Transverse colon (tissue), 4 donors: ENCODE measurements around the gene SPHK1. TPM values are rescaled to one million over a fixed set of nuclear protein-coding genes. Genes with fewer than 3 reads are reported as not detected.
A peak's percentile ranks its signal among the peaks of the same experiment; 100 is the strongest.

Experiments
- DNase-seq: peaks from one replicate; pipeline ENCODE4 v3.0.0-alpha.2; 2019
- H3K27ac ChIP-seq, 4 donors: fragments of 200-600 bp; sonication (generic); 2 replicates each; pipeline ENCODE4 v1.5.1; 2016 to 2018; ENCODE audit warnings: inconsistent platforms in 4 of 4
- H3K27me3 ChIP-seq: fragments of 200-600 bp; sonication (generic); 2 replicates; pipeline ENCODE4 v1.5.1; 2017; ENCODE audit warnings: inconsistent platforms
- H3K36me3 ChIP-seq, 4 donors: fragments of 200-600 bp; sonication (generic); 2 replicates each; pipeline ENCODE4 v1.5.1; 2017 to 2019; ENCODE audit warnings: inconsistent platforms in 4 of 4
- H3K4me1 ChIP-seq, 4 donors: fragments of 200-600 bp; sonication (generic); 2 replicates each; pipeline ENCODE4 v1.5.1; 2017 to 2020; ENCODE audit warnings: inconsistent platforms in 4 of 4
- H3K4me3 ChIP-seq, 4 donors: fragments of 200-600 bp; sonication (generic); 1 replicate in 1 of 4; 2 replicates in 3 of 4; pipeline versions ENCODE4 v1.5.1 to v1.6.1; 2017 to 2019; ENCODE audit warnings: inconsistent platforms in 4 of 4
- H3K9me3 ChIP-seq, 2 donors: fragments of 200-600 bp; sonication (generic); 2 replicates each; pipeline ENCODE4 v1.5.1; 2017 to 2019; ENCODE audit warnings: inconsistent platforms in 2 of 2
- CTCF ChIP-seq, 5 experiments: fragments of 200-600 bp in 3 of 5; fragments of 450-650 bp in 2 of 5; sonication (generic) in 3 of 5; IDR thresholded peaks; 1 replicate in 2 of 5; 2 replicates in 3 of 5; pipeline ENCODE4 v1.5.1; 2016 to 2017; ENCODE audit warnings: antibody characterized with exemption in 5 of 5, inconsistent platforms in 3 of 5, mild to moderate bottlenecking in 2 of 5, moderate library complexity in 1 of 5
- EP300 ChIP-seq: sonication (generic); formaldehyde crosslinking; IDR thresholded peaks from one replicate; pipeline ENCODE4 v1.6.1; 2017; ENCODE audit warnings: antibody characterized with exemption, low read depth
- POLR2A ChIP-seq: fragments of 450-650 bp; IDR thresholded peaks from one replicate; pipeline ENCODE4 v1.6.1; 2016; ENCODE audit warnings: antibody characterized with exemption, mild to moderate bottlenecking, moderate library complexity
- POLR2AphosphoS5 ChIP-seq, 3 donors: sonication (generic); formaldehyde crosslinking; IDR thresholded peaks; one replicate each; pipeline ENCODE4 v1.6.1; 2016; ENCODE audit warnings: antibody characterized with exemption in 3 of 3
- WGBS, 2 donors: methylation state at CpG; one replicate each; pipeline ENCODE4 v1.1.5; 2018; ENCODE audit warnings: low coverage in 1 of 2; 5-methylcytosine and 5-hydroxymethylcytosine counted together
- in situ Hi-C, 4 donors: fragments of 200-750 bp; cut with MboI; loops; one replicate each; pipeline versions ENCODE4 v1.15.0 to v1.15.1; 2017; ENCODE audit warnings: low sequenced_read_pairs in 3 of 4, low pct_ligation_motif_present in 1 of 4, low pct_unique_long_range_greater_than_20kb in 1 of 4
- intact Hi-C: fragments of 100-400 bp; cut with DNase I; formaldehyde crosslinking; loops from one replicate; pipeline ENCODE4 v1.15.1; 2023; ENCODE audit warnings: low total_unique reads
- total RNA-seq, 4 donors: library from RNA; depleted of rRNA; stranded (reverse); fragments of >200 nt; gene quantifications; one replicate each; pipeline ENCODE4 v1.1.0, GENCODE V29; 2016

SPHK1 gene
- total RNA-seq, 4 donors from 2014 or later, result 4.2 to 16.1 (median 6.8) TPM; not detected in 1

- no peaks in the 10 kb centered on the region for H3K27me3 ChIP-seq
- intact Hi-C loops (no loop called here), in situ Hi-C loops (no loop called here)
- H3K36me3 ChIP-seq, result no peaks in the 10 kb centered on the region
- 64 to 88% methylated on average over 1 to 2 of the region's 2 CpGs for WGBS, 2 donors
- H3K27ac ChIP-seq, result no peak overlapping the region
- H3K9me3 ChIP-seq, result no peaks in the 10 kb centered on the region
- TF ChIP-seq POLR2AphosphoS5 (IDR thresholded peaks at IDR 0.05) (no peak), POLR2A (no peak), CTCF (IDR thresholded peaks at IDR 0.05) (no peak), EP300 (no peak)
- no peak for DNase-seq
- H3K4me1 ChIP-seq, result peaks cover 0 to 29% (median 1%) of the 10 kb centered on the region in 4 donors
- H3K4me3 ChIP-seq, result no peak overlapping the region
Observed at GRCh38 chr17:76360461-76360860, 23.9 kb upstream of the SPHK1 start.

GRCh38 chr17:76363107-76363842, 21.1 kb upstream of the SPHK1 start:
- peak overlapping the region in 3 of 4 donors; percentile 8 to 45 (median 36) for H3K27ac ChIP-seq
- 64 to 78% methylated on average over 6 to 11 of the region's 11 CpGs for WGBS, 2 donors
- intact Hi-C loops, result no loop called here
- no peak overlapping the region for H3K4me3 ChIP-seq
- H3K9me3 ChIP-seq, result no peaks in the 10 kb centered on the region
- peaks cover 0 to 18% (median 1%) of the 10 kb centered on the region in 4 donors for H3K4me1 ChIP-seq
- TF ChIP-seq EP300 (no peak), POLR2A (no peak)
- H3K36me3 ChIP-seq, result no peaks in the 10 kb centered on the region
- DNase-seq, result no peak
- in situ Hi-C loops, result no loop called here
- H3K27me3 ChIP-seq, result no peaks in the 10 kb centered on the region

GRCh38 chr17:76365256-76365903, 19.0 kb upstream of the SPHK1 start:
- Histone ChIP-seq H3K9me3 (no peaks in the 10 kb centered on the region), H3K27ac (no peak overlapping the region), H3K4me3 (no peak overlapping the region), H3K36me3 (no peaks in the 10 kb centered on the region), H3K4me1 (peaks cover 0 to 18% (median 1%) of the 10 kb centered on the region in 4 donors), H3K27me3 (no peaks in the 10 kb centered on the region)
- intact Hi-C loops, result no loop called here
- no peak for DNase-seq
- in situ Hi-C loops, result no loop called here
- WGBS, 2 donors, result 46 to 75% methylated on average over 2 to 12 of the region's 12 CpGs
- TF ChIP-seq EP300 (no peak), POLR2AphosphoS5 (IDR thresholded peaks at IDR 0.05) (no peak), CTCF (IDR thresholded peaks at IDR 0.05) (no peak)

- intact Hi-C loops (no loop called here), in situ Hi-C loops (no loop called here)
- TF ChIP-seq EP300, result no peak
- TF ChIP-seq POLR2A, result no peak
- TF ChIP-seq POLR2AphosphoS5 (IDR thresholded peaks at IDR 0.05), result no peak
- no peak for TF ChIP-seq CTCF (IDR thresholded peaks at IDR 0.05)
- H3K27ac ChIP-seq, result no peak overlapping the region
- H3K36me3 ChIP-seq, result no peaks in the 10 kb centered on the region
- H3K27me3 ChIP-seq, result no peaks in the 10 kb centered on the region
- 92% methylated on average over 2 of the region's 3 CpGs; no CpG with 5 or more reads in 1 of the 2 donors for WGBS, 2 donors
- H3K9me3 ChIP-seq, result no peaks in the 10 kb centered on the region
- no peak for DNase-seq
- peaks cover 0 to 22% (median 1%) of the 10 kb centered on the region in 4 donors for H3K4me1 ChIP-seq
- H3K4me3 ChIP-seq, result no peak overlapping the region
Observed at GRCh38 chr17:76366247-76366646, 18.2 kb upstream of the SPHK1 start.
